ENCODE results near the gene RHOBTB3.
A peak's percentile ranks its signal among the peaks of the same experiment; 100 is the strongest.
"Not testable (repeated sequence)": the region's sequence is repeated elsewhere in the genome, so short reads cannot be mapped to it uniquely, and the experiment has no call there.

RHOBTB3 gene

DNA sequence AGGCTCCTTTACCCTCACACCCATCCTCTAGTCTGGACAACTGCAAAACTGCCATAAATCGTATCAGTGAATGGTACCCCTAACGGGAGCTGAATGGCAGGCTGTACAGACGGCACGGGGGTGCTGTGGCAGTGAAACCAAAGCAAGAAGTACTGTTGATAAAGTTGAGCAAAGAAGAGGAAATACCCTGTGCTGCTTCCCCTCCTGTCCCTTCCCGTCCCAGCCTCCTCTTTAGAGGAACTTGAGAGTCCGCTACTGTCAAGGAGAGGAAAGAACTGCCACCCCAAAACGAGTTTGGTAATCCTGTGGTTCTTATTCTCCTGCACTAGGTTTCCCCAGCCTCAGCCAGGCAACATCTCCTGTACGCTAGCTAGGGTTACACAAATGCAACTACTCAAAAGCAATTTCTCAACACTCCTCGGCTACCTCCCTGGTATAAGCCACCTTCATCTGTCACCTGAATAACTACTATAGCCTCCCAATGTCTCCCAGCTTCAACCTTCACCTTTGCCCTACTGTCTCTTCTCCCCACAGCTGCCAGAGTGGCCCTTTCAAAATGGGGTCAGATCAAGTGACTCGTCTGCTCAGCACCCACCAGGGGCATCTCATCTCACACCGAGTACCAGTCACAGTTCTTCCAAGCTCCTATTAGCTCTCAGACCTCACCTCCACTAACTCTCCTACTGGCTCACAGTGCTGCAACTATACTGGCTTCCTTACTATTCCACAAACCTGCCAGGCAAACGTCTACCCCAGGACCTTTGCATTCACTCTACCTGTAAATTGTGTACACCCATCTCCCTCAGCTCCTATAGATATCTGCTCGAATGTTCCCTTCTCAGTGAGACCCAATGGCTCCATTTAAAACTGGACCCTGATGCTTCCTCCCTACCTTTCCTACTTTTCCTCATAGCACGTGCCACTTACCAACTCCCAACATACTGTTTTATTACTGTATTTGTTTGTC is 87.3 kb downstream of the RHOBTB3 start:
- DNase-seq (ENCODE audit: low read depth, low spot score) = no peak

DNA sequence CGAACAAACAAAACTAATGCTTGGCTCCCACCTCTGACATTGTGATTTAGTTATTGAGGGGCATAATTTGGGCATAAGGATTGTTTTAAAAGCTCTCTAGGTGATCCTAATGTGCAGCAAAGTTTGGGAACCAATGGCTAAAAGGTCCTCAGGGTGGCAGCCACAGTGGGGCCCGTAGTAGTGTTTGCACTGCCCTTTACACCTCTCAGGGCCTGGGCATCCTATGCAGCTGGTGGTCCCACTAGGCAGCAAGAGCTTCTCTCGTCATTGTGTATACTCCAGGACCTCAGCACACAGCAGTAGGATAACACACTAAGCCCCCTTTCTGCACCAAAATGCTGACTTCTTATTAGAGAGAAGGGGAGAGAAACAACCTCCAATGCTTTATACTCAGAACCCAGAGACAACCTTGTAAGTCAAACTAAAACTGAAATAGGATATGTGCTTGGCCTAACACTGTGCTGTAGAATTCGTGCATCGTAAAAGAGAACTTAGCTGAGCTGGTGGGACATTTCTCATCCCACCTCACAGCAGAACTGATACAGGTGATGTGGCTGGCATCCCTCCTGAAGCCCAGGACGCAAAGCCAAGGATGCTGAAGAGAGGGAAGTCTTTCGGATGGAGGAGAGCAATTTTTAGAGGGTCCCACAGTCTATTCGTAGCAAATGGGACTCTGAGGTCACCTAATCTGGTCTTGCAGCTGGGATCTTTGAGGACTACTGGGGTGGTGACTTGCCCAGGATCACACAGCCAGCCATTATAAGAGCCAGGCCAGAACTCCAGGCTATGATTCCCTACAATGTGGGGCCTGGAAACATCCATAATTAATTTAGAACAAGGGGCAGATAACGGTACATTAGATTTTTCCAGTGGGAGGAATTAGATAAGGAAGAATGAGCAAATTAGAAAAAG is 90.2 kb downstream of the RHOBTB3 start:
- DNase-seq (ENCODE audit: low read depth, low spot score) = no peak

DNA sequence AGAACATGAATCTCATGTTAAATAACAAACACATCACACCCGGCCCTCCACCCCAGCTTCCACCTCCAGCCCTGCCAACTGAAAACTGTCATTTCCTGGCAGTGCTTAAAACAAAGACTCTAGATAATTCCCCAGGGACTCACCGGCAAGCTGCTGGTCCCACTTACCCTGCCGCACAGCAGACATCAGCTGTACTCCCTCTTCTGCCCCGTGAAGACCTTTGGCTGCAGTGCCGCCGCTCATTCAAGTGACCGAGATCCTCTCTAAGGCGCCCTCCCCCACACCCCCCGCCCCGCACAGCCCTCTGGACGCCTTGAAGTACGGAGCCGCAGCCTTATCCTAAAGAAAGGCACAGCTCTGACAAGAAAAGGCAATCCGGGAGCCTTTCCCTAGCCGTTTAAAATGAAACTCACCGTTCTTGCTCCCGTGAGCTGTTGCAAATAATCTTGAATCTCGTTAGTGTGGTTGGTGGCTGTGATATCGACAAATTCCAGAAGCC is 91.0 kb downstream of the RHOBTB3 start:
- DNase-seq (ENCODE audit: low read depth, low spot score) = no peak

DNA sequence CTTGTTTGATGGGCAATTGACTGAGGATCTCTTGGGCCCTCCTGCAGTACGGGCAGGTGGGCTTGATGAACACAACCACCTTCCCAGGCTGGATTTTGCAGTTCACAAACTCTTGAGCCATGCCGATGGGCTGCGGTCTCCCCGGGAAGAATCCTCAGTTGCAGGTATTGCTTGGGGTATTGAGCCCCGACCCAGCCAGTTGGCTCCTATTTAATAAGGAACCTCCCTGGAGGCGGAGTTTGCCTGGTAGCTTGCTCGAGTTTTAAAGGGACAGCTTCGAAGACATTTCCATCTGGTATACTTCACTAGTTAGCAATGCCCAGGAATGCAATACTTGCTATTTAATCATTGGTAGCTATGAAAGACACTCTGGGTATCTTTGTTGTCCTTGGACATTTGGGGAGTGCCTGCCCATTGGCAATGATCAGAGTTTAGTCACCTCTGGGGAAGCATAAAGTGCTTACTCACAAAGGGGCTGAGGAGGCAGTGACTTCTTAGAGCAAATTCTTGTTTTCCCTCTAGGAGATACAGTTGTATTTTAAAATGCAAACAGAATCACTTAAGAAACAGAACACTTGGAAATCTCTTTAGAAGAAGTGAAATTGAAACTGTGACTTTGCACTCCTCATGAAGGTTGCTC is 91.5 kb downstream of the RHOBTB3 start, which contains the start of gene GLRX:
TSS of gene GLRX (minus strand) at position 185 of the 640 bp plus-strand sequence. CDS start at position 121, 64 bp downstream.
- DNase-seq (ENCODE audit: low read depth, low spot score) = no peak

DNA sequence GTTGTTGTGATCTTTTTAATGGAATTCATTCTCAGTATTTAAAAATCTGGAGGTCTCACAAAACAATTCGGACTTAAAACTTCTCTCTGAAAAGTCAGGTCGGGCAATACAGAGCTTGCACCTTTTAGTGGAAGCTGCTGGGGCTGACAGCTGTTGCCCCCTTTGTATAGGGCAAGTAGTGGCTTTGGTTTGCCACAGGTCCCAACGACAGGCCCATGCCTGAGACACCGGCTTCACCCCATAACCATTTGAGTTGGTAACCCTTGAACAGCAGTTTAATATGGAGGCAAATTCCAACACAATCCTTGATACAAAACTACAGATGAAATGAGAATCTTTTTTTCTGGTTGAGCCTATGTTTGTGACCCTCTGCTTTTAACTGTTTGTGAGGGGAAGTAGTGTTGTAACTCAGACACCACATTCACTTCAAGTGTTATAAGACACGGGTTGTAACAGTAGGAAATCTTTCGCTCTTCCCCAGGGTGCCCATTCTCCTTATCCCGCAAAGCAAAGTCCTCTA is 92.1 kb downstream of the RHOBTB3 start:
- DNase-seq (ENCODE audit: low read depth, low spot score) = no peak

DNA sequence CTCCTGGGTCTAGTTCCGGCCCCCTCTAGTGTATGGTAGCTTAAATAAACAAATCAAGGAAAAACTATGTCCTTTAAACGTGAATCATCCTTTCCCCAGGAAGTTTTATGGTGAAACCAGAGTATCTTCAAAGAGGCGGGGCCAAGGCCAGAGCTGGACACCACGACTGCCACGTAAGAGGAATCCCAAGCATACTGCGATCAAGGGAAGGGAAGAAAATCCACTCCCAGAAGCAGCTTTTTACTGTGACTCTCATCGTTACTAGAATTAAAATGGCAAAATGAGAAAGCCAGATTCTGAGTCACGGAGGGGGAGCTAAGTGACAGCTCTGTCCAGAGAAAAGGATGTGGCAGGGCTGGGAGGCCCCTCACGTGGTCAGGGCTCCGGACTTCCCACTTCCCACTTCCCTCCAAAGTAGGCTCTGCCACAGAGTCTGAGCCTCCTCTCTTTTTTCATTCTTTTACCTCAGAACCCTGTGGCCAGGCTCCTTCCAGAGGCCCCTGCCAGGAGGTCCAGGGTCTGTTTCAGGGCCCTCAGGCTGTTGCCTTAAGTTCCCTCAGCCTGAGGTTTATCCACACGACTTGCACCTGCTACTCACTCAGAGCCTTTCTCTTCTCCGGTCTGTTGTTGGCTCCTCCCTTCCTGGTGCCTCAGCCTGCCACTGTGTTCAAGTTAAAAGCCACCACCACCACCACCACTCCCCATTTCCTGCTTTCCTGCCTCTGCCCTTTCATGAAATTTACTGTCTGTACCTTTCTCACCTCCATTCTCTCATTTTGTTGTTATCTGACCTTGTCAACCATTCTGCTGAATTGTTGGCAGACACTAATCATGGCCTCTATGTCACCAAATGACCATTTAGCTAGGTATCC is 92.8 kb downstream of the RHOBTB3 start:
- DNase-seq (ENCODE audit: low read depth, low spot score) = peak; percentile 61

DNA sequence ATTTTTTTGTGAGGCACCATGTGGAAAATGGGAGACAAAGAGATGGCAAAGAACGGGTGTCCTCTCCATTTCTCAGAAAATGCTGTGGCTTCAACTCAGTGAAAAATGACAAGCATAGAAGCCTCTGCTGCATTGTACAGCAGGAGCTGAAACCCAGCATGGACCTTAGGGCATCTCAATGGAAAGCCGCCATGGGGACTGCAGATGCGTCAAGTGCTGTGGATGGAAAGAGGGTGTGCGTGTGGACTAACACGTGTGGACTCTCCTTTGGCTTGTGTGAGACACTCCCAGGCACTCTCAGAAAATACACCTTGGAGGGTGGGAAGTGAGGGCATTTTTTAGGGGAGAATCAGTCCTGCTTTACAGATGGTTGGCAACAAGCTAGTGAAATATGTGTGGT is 93.6 kb downstream of the RHOBTB3 start:
- DNase-seq (ENCODE audit: low read depth, low spot score) = no peak

DNA sequence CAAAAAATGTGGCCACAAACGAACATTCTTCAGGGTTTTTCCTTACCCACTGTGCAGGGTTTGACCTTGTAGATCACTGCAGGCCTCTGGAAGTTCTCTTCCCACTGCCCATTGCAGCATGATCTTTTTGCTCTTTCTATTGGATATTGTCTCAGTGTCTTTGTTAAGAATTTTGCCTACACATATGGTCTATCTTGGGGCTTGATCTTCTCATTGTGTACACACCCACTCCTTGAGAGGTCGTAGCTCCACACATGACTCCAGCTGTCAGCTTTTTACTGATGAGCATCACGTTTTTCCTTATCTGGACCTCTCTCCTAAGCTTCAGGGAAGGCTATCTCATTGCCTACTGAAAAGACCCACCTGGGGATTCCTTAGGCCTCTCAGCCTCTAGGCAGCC is 94.4 kb downstream of the RHOBTB3 start:
- no peak for DNase-seq (ENCODE audit: low read depth, low spot score)

DNA sequence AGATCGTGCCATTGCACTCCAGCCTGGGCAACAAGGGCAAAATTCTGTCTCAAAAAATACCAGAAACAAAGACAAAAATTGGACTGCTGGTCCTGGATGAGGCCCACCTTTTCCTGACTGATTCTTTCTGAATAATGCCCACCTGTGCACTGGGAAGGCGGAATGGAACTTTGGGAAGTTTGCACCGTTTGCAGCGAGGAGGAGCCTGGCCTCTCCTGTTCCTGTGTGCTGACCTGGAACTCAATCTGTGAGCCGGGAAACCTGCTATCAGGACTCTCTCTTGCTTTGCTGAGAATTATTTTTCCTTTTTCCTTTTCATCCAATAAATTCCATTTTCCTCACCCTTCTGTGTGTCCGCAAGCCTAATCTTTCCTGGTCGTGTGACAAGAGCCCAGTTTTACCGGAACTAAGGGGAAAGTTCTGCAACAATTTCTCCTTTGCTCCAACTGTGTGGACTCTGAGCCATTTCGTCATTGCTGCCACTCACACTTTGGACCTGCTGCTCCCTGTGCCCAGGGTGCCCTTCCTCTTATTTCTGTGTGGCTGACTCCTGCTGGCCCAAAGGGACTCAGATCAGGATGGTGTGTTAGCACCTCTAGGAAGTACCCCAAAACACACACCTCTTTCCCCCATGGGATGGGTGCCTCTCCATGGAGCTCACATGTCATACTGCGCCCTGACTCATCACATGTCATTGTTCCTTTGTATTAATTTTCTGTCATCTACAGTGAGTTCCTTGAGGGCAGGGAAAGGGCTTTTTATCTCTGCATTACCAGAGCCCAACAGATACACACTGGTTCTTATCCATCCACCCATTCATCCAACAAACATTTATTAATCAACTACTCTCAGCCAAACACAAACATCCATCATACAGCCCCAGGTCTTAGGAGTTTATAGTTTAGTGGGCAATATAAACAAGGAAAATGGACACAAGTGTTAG is 96.1 kb downstream of the RHOBTB3 start:
- no peak for DNase-seq (ENCODE audit: low read depth, low spot score)

DNA sequence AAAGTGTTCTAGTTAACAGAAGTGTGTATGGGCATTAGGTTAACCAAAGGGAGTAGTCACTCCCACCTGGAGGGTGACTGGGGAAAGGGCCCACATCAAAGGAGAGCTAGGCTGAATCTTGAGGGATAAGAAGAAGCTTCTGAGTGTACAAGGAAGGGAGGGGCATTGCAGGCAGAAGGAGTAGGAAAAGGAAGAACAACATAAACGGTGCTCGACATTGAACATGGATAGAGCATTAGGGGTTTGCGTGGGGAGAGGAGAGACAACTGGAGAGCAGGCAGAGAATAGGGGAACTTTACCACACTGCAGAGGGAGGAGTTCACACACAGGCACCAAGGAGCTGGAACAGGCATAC is 96.7 kb downstream of the RHOBTB3 start:
- no peak for DNase-seq (ENCODE audit: low read depth, low spot score)

DNA sequence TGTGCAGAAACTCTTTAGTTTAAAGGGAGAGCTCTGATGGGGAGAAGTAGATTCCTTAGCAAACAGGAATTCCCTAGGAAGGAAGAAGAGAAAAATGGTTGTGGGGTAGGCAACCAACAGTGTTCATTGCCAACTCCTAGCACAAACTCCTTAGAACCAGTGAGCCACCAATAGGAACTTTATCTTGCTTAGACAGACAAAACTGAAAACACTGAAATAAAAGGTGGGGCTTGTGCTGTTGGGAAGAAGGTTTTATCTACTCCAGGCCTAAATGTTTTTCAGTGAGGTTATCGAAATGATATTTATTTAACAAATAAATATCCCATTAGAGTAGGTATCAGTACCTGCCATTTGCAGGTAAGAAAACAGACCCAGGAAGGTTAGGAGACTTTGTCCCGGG is 99.1 kb downstream of the RHOBTB3 start:
- no peak for DNase-seq (ENCODE audit: low read depth, low spot score)

DNA sequence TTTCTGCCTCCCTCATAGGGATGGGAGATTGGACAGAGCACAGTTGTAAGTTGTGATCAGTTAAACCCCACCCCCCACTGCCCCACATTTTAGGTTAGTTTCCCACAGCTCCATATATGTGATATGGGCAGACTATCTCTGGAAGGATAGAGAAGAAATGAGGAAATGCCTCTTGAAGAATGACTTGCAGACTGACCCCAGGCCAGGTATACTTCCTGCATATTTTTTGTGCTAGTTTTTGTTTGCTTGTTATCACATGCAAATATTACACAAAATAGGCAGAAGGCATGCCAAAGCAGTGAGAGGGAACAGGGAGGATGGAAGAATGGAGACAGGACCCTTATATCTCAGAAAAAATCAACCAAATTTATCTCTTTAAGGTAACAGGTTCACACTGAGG is 101.5 kb downstream of the RHOBTB3 start:
- DNase-seq (ENCODE audit: low read depth, low spot score) = no peak

DNA sequence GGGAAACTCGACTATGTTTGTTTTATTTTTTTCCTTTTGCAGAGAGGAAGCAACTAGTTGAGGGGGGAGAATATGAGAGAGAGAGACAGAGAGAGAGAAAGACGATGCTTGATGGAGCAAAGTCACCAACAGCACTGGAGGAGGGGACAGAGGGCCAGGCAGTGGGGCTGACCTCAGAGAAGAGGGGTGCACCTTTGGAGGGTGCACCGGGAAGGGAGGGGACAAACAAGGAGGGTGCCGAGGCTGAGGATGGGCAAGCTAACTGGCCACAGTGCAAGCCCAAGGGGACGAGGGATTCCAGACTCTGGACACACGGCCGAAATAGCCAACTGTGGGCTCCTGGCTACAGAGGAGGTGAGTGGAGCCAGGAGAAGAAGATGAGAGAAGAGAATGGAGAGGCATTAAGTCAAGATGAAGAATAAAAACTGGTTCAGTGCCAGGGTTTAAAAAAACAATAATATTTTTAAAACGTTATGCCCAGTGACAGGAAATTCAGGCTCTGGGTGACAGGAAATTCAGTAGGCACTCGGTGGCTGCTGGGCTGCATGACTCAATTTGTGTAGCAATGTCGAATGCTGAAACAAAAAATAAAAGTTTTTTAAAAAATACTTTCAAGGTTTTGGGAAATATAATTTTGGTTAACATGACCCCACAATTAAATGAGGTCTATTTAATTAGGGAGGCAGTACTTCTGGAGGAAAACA is 104.7 kb downstream of the RHOBTB3 start:
- no peak for DNase-seq (ENCODE audit: low read depth, low spot score)

DNA sequence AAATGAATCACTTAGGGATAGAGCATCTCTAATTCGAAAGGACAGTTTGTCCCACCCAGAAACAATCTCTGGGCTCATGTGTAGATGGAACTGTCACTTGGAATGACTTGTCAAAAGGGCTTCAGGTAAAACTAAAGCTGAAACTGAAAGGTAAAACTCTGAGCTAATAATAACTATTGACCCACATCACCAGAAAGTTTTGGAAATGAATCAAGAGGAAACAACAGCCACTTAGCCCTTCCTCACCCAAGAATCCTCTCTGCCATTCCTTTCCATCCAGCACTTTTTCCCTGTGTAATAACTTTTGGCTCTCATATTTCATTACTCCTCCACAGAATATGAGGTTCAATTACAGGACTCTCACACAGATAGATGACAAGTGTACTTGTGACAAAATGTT is 105.4 kb downstream of the RHOBTB3 start:
- DNase-seq (ENCODE audit: low read depth, low spot score) = no peak

DNA sequence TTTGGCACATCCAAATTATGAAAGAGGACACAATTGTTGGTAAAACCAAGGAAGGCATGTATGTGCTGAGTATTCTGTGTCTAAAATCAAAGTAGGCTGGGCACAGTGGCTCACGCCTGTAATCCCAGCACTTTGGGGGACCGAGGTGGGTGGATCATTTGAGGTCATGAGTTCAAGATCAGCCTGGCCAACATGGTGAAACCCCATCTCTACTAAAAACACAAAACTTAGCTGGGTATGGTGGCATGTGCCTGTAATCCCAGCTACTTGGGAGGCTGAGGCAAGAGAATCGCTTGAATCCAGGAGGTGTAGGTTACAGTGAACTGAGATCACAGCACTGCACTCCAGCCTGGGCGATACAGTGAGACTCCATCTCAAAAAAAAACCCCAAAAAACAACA is 105.8 kb downstream of the RHOBTB3 start:
- DNase-seq (ENCODE audit: low read depth, low spot score) = not testable (repeated sequence)

DNA sequence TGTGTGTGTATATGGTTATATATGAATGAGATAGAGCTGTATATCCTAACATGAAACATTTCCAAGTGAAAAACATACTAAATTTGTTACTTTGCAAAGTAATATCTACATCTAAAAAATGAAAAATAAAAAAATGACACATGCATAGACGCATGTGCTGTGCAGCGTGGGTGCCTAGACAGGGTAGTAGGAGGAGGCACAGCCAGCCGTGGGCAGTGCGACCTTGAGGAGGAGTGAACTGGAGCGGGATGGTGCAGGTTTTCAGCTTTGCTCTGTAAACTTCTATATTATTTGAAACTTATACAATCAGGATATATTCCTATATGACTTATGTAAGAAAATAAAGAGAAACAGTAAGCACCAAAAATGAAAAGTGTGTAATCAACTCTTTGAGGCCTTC is 106.4 kb downstream of the RHOBTB3 start:
- no peak for DNase-seq (ENCODE audit: low read depth, low spot score)

DNA sequence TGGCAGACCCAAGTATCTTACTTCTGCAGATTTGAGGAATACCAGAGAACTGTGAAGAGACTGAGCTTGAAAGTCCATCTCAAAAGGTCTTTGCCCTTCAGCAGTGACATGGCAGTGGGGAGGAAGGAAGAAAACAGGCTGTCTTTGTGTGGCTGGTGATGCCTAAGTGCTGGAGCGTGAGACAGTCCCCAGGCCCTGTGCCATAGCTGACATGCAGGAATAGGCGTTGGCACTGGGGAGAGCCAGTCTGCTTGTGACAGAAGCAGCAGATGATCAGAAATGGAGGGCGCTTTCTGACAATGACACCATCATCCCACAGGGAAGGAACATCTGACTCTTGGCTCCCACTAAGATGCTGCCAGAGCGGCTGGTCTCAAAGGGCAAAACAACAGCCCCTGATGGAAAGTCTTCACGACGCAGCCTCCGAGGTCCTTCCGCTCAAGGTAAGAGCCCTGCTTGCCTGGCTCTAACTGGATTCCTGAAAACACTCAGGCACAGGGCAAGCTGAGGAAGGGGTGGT is 106.9 kb downstream of the RHOBTB3 start:
- no peak for DNase-seq (ENCODE audit: low read depth, low spot score)

DNA sequence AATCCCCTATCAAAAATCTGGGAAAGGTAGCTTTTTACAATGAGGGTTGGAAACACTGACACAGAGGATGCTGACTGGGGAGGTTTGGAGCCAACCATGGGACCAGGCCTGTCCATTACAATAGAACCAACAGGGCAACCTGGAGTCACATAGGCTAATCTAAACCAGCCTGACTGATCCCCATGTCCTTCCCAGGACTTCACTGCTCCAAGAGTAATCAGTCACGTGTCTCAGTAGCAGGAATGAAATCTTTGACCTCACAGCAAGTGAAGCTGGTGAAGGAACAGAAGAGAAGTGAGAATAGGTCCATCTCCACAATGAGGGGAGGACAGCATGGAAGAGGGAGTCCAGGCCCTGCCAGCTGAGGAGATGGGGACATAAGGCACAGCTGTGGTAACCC is 107.4 kb downstream of the RHOBTB3 start:
- DNase-seq (ENCODE audit: low read depth, low spot score) = no peak

DNA sequence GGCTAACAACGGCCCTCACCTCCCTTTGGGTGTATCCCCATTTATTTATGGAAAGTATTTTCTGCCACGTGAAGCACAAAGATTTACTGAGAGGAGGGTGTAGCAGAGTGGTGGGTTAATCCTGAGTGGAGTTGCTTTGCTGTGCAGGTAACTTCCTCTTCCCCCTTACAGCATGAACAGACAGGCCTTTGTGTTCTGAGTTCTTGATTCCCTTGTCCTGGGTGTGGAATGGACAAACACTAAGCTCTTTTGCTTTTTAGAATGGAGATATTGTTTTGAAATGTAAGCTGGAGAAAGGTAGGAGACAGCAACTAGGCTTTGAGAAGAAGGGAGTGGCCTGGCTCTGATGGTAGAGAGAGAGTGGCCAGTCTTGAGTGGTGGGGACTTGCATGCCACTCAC is 108.5 kb downstream of the RHOBTB3 start:
- DNase-seq (ENCODE audit: low read depth, low spot score) = no peak
